ENCODE measurements around the gene RIT2.

RIT2 gene

DNA sequence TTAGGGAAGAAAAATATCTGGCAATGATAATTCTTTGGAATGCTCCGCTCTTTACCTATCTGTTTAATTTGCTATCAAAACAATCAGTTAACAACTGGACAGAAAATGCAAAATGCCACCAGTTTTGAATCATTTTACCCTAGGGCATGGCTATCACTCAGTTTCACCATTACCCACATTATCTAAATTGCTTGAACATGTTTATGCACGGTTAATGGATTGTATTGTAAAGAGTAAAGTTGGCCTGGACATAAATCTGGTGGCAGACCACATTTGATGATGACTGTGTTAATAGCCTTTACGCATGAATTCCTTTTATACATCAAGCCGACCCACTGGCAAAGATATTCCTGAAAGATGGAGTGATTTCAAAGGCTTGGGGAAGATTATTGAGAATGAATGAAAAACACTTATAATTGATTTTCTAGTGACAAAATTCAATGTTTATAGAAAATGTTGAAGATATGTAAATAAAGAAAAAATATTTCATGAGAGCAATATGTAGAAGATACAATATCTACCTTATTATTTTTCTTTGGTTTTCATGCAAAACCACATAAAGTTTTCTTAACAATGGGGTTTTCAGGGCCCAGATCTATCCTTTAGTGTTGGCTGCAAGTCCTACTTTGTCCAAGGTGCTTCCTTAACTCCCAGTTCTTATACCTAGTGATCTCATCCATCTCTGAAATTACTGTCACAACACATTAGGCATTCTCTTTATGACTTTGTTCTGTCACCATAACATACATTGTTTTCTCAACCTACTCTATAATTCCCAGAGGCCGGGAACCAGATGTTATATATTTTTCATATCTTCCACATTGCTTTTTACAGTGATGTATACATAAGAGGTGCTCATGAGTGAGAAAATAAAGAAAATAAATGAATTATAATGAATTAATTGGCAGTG lies 265.1 kb downstream of the RIT2 start:
- TF ChIP-seq, protein P1, sequence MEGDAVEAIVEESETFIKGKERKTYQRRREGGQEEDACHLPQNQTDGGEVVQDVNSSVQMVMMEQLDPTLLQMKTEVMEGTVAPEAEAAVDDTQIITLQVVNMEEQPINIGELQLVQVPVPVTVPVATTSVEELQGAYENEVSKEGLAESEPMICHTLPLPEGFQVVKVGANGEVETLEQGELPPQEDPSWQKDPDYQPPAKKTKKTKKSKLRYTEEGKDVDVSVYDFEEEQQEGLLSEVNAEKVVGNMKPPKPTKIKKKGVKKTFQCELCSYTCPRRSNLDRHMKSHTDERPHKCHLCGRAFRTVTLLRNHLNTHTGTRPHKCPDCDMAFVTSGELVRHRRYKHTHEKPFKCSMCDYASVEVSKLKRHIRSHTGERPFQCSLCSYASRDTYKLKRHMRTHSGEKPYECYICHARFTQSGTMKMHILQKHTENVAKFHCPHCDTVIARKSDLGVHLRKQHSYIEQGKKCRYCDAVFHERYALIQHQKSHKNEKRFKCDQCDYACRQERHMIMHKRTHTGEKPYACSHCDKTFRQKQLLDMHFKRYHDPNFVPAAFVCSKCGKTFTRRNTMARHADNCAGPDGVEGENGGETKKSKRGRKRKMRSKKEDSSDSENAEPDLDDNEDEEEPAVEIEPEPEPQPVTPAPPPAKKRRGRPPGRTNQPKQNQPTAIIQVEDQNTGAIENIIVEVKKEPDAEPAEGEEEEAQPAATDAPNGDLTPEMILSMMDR (IDR thresholded peaks at IDR 0.05; ENCODE audit: low read depth, low read length) = no peak
- no peak overlapping the region for H3K4me3 ChIP-seq (ENCODE audit: low read depth, low read length)
- in situ Hi-C loops (cut with HindIII; ENCODE audit: low sequenced_read_pairs) = no loop called here
- DNase-seq (ENCODE audit: low read depth, low spot score) = no peak

- TF ChIP-seq, protein P1 (IDR thresholded peaks at IDR 0.05; ENCODE audit: low read depth, low read length) = no peak
- no peak for DNase-seq (ENCODE audit: low read depth, low spot score)
- H3K4me3 ChIP-seq (ENCODE audit: low read depth, low read length) = no peak overlapping the region
- in situ Hi-C loops (cut with HindIII; ENCODE audit: low sequenced_read_pairs) = no loop called here
Measured at GRCh38 chr18:42839408-42839807, 276.1 kb downstream of the RIT2 start.

- no peak overlapping the region for H3K4me3 ChIP-seq (ENCODE audit: low read depth, low read length)
- no peak for DNase-seq (ENCODE audit: low read depth, low spot score)
- in situ Hi-C loops (cut with HindIII; ENCODE audit: low sequenced_read_pairs) = no loop called here
- TF ChIP-seq, protein P1 (IDR thresholded peaks at IDR 0.05; ENCODE audit: low read depth, low read length) = no peak
Measured at GRCh38 chr18:42838546-42839145, 276.8 kb downstream of the RIT2 start.

- no peak overlapping the region for H3K4me3 ChIP-seq (ENCODE audit: low read depth, low read length)
- in situ Hi-C loops (cut with HindIII; ENCODE audit: low sequenced_read_pairs) = no loop called here
- DNase-seq (ENCODE audit: low read depth, low spot score) = no peak
- TF ChIP-seq, protein P1 (IDR thresholded peaks at IDR 0.05; ENCODE audit: low read depth, low read length) = no peak
Measured at GRCh38 chr18:42830936-42831335, 284.5 kb downstream of the RIT2 start.

DNA sequence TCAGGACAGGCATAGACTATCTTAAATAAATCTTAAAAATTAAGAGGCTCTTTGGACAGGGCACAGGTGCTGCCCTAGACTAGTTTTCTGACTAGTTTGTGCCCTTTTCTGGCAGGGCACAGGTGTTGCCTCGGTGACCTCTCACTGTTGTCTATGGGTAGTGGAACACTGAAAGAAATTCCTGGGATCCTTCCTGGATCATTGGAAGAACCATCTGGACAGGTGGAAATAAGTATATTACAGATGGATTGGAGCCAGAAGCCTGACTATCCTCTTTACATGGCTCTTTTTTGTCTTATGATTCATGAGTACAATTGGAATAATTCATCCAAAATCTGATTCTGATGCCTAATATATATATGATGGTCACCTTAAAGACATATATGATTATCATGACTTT lies 286.6 kb downstream of the RIT2 start:
- no peak for DNase-seq (ENCODE audit: low read depth, low spot score)
- in situ Hi-C loops (cut with HindIII; ENCODE audit: low sequenced_read_pairs) = no loop called here
- TF ChIP-seq, protein P1 (IDR thresholded peaks at IDR 0.05; ENCODE audit: low read depth, low read length) = no peak
- H3K4me3 ChIP-seq (ENCODE audit: low read depth, low read length) = no peak overlapping the region

DNA sequence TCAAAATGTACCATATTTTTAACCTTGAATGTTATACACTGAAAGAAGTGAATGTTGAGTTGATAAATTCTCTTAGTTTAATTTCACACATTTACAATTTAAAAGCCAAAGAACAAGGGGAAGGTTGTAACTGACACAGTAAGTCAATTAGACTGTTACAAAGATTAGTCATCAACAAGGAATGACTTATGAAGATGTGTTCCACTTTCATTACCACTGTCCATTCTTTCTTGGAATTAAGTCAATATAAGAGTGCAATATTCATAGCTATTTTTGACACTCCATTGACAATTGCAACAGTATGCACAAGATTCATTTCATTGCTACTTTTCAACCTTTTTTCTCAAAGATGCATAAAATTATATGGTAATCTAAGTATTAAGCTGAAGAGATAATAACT lies 291.3 kb downstream of the RIT2 start:
- in situ Hi-C loops (cut with HindIII; ENCODE audit: low sequenced_read_pairs) = no loop called here
- no peak for DNase-seq (ENCODE audit: low read depth, low spot score)
- TF ChIP-seq, protein P1 (IDR thresholded peaks at IDR 0.05; ENCODE audit: low read depth, low read length) = no peak
- no peak overlapping the region for H3K4me3 ChIP-seq (ENCODE audit: low read depth, low read length)
